Measurements from ENCODE around the gene DYRK1B.
A peak's percentile ranks its signal among the peaks of the same experiment; 100 is the strongest.
"Not testable (repeated sequence)": the region's sequence is repeated elsewhere in the genome, so short reads cannot be mapped to it uniquely, and the experiment has no call there.

Gene DYRK1B

GRCh38 chr19:39833464-39834286, at the start of gene DYRK1B:
Gene DYRK1B (minus strand): TSS chr19:39834162. CDS start chr19:39831867, 2,295 bp downstream.
- peak; percentile 92 for DNase-seq (ENCODE audit: low read depth)

DNA sequence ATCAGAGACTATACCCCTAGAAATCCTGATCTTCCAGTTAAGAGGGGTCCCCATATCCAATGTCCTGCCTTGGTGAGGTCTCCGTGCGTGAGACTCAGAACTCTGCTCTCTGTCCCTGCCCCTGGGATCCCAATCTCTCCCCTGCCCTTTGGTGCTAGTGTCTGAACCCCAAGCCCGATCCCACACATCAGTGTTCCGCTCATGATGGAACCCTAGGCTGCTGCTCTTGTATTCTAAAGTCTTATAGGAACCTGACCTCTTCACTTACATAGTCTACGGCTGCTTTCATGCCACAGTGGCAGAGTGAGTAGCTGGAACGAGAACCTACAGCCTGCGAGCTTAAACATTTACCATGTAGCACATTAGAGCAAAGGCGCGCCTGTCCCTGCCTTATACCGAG, 48.7 kb upstream of the DYRK1B start:
- not testable (repeated sequence) for DNase-seq (ENCODE audit: low read depth)

DNA sequence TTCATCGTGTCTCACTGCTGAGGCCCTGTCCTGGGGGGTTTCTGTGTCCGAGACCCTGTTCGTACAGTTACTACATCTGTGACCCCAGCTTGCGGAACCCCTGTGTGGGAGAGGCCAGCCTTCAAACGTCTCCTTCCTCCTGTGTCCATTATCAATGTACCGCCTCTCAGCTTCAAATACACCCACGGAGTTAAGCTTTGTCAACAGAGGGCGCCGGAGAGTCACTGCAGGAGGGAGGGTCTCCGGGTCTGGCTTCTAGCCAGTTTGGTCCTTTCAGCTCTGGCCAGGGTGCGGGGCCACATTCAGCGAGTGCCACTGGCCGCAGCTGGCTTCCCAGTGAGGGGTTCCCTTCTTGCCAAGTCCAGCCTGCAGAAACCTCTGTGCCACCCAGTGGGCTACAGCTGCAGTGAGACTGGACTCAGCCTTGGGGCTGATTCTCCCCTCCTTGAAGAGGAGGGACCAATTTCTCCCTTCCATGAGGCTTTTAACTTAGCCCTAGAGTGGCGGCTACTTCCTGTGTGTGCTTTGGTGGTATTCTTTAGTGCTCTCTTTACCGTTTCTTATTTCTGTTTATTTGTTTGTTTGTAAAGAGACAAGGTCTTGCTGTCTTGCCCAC, 47.6 kb upstream of the DYRK1B start:
- DNase-seq (ENCODE audit: low read depth), result not testable (repeated sequence)

- not testable (repeated sequence) for DNase-seq (ENCODE audit: low read depth)
These were observed 46.3 kb upstream of the DYRK1B start for GRCh38 chr19:39880241-39880640.

GRCh38 chr19:39879796-39880195, 45.8 kb upstream of the DYRK1B start:
- DNase-seq (ENCODE audit: low read depth), result not testable (repeated sequence)

- DNase-seq (ENCODE audit: low read depth), result not testable (repeated sequence)
These were observed 44.9 kb upstream of the DYRK1B start for GRCh38 chr19:39878866-39879265.

- no peak for DNase-seq (ENCODE audit: low read depth)
These were observed 44.4 kb upstream of the DYRK1B start for GRCh38 chr19:39878398-39878797.

DNA sequence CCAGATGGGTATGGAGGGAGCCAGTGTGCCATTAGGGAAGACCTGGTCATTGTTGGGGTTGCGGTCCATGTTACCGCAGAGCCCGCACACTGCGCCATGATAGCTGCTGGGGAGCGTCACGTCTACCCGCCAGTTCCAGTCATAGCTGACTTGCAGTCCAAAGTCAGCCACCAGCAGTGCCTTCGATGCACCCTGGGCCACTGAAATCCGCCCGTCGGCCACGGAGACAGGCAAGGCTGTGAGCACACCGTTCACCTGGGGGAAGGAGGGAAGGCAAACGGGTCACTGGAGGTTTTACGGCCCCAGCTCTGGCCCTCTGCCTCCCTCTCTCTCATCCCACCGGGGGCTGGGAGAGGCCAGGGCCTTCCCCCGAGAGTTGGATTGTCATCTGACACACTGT, 44.0 kb upstream of the DYRK1B start:
- DNase-seq (ENCODE audit: low read depth), result not testable (repeated sequence)

- DNase-seq (ENCODE audit: low read depth), result not testable (repeated sequence)
These were observed 43.5 kb upstream of the DYRK1B start for GRCh38 chr19:39877488-39877887.

DNA sequence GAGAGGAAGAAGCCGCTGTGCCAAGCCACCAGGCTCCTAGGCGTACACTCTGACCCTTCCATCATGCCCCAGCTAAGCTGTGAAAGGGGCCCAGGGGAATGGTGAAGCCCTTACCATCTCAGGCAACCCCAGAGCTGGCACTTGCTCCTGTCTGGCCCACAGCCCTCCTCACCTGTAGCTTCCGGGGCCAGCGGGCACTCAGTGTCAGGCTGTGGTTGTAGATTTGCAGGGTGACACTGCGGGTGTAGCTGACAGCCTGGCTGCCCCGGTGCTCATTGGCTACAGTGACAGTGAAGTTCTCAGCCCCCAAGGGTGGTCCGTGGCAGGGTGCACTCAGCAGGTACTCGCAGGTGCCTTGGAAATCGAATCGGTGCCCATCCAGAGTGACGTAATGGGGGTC, 42.5 kb upstream of the DYRK1B start:
- DNase-seq (ENCODE audit: low read depth), result not testable (repeated sequence)

- DNase-seq (ENCODE audit: low read depth), result not testable (repeated sequence)
These were observed 41.5 kb upstream of the DYRK1B start for GRCh38 chr19:39875401-39875864.

DNA sequence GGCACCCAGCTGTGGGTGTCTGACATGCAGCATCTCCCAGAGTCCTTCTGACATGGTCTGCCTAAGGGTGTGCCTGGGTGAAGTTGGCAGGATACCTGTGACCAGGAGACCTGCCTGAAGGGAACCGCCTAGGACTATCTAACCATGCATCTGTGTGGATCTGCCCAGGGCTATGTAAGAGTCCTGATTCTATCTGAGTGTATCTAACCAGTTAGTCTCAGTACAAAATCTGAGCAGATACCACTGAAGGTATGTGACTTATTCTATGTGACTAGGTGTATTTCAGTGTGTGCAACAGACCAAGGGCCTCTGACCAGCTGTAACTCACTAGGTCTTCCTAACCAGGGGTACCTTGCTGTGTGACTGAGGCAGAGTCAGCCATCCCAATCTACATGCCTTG, 40.4 kb upstream of the DYRK1B start:
- DNase-seq (ENCODE audit: low read depth), result no peak

- DNase-seq (ENCODE audit: low read depth), result no peak
These were observed 39.4 kb upstream of the DYRK1B start for GRCh38 chr19:39873385-39873784.

DNA sequence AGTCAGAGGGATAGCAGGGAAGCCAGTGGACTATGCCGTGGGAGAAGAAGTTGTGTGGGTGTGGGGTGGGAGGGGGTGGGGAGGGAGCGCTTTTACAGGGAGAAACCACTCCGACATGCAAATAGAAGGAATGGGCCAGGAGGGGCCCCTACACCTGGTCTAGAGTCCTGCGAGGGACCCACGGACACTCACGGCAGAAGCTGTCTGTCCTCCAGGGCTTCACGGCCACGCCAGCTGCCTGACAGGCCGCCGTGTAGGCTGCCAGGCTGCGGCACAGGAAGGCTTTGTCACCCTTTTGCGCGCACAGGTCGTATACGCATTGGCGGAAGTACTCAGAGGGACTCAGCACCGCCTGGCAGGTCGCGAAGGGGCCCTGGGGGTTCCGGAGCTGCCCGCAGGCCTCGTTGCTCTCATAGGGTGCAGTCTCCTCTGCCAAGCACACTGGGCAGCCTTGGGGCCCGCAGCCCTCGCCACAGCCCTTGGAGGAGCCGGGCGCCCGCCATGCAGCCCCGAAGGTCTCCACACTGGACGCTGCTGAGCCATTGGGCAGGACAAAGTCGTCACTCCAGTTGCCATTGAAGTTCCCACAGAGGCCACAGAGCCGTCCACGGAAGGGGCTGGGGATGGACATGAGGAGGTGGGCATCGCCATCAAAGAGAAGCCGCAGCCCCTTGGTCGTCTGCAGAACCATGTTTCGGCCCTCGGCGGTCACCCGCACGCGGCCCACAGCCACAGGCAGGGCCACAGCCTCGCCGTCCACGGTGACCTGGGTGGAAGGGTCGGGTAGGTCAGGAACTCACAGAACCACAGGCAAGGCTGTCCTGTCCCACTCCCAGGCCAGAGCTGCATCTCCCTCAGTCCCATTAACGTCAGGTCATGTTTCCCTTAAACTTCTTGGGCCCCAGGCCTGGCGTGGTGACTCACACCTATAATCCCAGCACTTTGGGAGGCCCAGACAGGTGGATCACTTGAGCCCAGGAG, 38.2 kb upstream of the DYRK1B start:
- no peak for DNase-seq (ENCODE audit: low read depth)

DNA sequence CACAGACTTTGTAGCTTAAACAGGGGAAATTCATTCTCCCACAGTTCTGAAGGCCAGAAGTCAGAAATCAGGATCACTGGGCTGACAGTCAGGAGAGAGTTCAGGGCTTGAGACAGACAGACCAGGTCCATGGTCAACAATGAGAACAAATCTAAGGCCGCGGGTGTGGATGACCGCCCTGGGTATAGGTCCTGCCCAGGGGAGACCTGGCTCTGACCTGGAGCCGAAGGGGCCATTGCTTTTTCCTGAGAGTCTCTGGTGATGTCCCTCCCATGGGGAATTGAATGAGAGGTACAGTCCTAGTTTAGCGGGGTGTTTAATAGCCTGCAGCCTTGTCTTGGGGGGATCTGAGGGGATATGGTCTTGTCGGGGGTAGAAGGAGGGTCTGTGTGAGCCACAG, 37.4 kb upstream of the DYRK1B start:
- no peak for DNase-seq (ENCODE audit: low read depth)

DNA sequence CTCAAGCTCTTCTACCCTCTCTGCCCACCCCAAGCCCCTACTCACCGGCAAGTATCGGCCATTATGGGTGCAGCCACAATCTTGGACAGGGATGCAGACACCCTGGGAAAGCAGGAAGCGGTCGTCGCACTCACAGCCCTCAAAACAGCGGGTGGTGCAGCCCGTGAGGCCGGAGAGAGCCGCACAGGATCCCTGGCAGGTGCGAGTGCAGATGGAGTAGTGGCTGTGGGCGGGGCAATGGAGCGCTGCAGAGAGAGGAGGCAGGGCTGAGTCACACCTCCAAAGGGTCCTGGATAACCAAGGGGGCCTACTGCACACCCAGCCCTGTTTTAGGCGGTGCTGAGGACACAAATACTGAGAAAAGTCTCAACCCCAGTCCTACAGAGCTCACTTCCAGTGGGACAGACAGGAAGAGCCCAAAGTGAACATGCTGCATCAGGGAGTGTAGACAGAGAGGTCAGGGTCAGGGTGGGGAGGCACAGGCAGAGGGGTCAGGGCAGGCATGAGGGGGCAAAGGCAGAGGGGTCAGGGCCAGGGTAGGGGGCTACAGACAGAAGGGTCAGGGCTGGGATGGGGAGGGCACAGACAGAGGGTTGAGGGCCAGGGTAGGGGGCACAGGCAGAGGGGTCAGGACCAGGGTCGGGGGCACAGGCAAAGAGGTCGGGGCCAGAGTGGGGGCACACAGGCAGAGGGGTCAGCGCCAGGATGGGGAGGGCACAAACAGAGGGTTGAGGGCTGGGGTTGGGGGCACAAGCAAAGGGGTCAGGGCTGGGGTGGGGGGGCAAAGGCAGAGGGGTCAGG, 36.4 kb upstream of the DYRK1B start:
- DNase-seq (ENCODE audit: low read depth), result no peak

DNA sequence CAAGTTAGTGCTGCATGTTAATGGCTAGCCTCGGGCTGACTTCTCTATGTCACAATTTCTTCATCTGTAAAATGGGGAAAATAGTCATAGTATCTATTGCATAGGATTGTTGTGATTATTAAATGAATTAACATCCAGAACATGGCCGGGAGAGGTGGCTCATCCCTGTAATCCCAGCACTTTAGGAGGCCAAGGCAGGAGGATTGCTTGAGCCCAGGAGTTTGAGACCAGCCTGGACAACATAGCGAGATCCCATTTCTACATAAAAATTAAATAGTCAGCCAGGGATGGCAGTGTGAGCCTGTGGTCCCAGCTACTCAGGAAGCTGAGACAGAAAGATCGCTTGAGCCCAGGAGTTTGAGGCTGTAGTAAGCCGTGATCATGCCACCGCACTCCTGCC, 34.0 kb upstream of the DYRK1B start:
- no peak for DNase-seq (ENCODE audit: low read depth)

DNA sequence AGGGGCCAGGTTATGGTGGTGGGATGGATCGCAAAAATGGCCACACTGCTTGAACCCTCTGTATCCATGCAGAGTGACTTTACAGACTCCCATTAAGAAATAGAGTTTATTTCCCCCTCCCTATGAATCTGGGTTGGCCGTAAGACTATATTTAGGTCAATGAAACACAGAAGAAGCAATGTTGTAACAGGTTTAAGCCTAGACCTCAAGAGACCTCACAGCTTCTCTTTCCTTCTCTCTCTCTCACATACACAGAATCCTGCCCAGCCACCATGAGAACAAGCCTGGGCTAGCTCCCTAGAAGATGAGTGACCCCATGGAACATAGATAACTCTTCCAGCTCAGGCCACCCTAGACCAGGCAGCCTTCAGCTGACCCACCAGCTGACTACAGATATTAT, 33.2 kb upstream of the DYRK1B start:
- DNase-seq (ENCODE audit: low read depth), result no peak

DNA sequence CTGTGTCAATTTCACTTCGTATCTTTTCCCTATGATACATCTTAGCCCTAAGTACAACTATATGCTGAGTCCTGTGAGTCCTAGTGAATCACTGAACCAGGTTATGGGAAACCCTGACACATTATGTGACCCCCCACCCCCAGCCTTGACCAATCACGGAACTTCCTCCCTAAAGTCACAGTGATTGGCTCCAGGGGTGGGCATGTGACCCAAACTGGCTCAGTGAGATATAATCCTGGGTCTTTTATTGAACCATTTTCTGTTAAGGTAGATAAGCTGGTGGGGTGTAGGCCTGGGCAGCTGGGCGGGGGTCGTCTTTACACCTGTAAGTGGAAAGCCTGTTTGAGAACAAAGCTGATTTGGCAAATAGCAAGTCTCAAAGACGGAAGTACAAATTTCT, 32.0 kb upstream of the DYRK1B start:
- no peak for DNase-seq (ENCODE audit: low read depth)

GRCh38 chr19:39865186-39865585, 31.2 kb upstream of the DYRK1B start:
- no peak for DNase-seq (ENCODE audit: low read depth)

DNA sequence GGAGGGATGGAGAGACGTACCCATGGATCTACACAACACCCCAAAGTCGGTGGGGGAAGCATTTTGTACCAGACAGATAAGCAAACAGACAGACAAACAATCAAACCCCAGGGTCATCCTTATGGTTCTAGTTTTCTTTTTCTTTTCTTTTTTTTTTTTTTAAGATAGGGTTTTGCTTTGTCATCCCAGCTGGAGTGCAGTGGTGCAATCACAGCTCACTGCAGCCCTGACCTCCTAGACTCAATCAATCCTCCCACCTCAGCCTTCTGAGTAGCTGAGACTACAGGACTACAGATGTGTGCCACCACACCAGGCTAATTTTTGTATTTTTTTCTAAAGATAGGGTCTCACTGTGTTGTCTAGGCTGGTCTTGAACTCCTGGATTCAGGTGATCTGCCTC, 30.2 kb upstream of the DYRK1B start:
- DNase-seq (ENCODE audit: low read depth), result no peak
